HG03095 (cell line): Measurements from ENCODE around the gene UNC13A.

ENCODE experiments used
- ATAC-seq: cut with Tn5 transposase; IDR thresholded peaks from one replicate; pipeline ENCODE4 v1.9.1; 2021; ENCODE audit warnings: moderate library complexity; ENCODE audit not compliant: unreplicated experiment

UNC13A gene

DNA sequence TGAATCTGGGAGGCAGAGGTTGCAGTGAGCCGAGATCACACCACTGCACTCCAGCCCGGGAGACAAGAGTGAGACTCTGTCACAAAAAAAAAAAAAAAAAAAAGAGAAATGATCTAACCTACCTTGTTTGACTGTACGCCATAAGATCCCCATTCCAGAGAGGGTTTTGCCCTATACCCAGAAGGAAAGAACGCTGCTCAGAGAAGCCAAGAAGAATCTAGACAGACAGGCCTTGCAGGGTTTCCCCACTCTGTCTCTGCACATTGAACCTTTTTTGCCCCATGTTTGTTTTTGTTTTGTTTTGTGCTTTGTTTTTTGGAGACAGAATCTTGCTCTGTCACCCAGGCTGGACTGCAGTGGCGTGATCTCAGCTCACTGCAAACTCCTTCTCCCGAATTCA is 23.7 kb upstream of the UNC13A start:
- no peak for ATAC-seq

DNA sequence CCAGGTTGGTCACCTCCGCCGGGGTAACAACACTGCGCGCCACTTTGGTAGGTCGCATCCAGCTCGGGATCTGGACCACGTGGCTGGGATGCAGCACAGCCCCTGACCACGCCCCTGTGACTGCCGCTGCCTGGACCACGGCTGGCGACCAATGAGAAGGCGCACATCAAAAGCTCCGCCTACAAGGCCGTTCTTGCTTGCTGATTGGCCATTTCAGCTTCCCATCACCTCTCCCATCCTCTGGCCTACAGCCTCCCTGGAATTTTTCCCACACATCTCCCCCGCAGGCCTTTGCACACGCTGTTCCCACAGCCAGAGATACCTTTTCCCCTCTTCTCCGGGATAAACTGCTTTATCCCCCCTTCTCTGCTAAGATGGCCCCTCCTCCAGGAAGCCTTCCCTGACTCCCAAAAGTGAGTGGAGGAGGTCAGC is 18.6 kb upstream of the UNC13A start:
- ATAC-seq, result no peak

DNA sequence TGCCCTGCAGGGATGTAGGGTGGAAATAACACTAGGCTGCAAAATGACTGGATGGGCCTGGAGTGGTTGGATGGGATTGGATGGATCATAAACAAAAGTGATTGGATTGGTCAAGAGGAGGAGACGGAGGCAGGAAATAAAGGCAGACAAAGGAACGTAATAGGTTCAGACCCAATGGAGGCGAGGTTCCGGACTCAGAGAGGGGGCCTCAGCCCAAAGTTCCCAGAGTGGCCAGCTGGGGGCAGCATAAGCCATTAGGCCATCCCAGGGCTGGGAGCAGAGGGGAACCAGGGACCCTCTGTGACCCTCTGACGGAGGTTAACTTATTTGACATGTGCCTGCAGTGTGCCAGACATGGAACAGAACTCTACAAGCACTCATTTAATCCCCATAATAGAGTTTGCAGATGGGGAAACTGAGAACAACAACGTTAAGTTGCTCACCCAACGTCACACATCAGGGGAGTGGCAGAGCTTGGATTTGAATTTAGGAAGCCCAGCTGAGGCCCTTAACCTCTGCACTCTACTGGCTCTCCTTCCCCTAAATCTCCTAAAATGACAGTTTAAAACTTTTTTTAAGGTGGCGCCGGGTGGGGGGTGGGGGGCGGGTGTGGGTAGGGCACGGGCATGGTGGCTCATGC is 15.8 kb upstream of the UNC13A start:
- no peak for ATAC-seq

- ATAC-seq, result no peak
Observed at GRCh38 chr19:17695198-17695597, 7.0 kb upstream of the UNC13A start.

DNA sequence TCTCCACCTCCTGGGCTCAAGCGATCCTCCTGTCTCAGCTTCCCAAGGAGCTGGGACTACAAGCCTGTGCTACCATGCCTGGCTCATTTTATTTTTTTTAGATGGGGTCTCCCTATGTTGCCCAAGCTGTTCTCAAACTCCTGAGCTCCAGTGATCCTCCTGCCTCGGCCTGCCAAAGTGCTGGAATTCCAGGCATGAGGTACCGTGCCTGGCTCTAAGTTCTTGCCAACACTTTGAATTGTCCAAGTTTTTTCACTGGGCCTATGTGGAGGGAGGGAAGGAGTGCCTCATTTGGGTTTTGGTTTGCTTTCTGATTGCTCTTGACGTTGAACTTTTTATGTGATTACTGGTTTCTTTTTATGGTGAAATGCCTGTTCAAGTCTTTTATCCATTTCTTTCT is 4.4 kb upstream of the UNC13A start:
- ATAC-seq, result no peak

DNA sequence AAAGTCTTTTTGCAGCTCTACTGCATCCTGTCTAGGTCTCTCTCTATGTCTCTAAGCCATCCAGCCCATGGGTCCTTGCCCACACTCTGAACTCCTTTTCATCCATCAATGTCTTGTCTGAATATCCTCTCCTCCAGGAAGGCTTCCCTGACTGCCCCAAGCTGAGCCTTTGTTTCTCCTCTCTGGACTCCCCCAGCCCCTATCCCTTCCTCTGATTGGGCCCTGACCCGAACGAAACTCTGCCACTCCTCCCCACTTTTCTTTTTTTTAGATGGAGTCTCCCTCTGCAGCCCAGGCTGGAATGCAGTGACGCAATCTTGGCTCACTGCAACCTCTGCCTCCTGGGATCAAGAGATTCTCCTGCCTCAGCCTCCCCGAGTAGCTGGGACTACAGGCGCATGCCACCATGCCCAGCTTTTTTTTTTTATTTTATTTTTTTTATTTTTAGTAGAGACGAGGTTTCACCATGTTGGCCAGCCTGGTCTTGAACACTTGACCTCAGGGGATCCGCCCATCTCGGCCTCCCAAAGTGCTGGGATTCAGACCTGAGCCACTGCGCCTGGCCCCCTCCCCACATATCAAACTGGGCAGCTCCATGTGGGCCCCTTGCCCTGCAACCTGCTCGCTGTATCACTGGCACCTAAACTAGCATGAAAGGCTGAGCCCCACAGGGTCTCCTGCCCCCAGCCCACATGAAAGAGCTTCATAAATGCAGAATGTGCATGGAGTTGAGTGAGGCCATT is 870 bp upstream of the UNC13A start:
- no peak for ATAC-seq

DNA sequence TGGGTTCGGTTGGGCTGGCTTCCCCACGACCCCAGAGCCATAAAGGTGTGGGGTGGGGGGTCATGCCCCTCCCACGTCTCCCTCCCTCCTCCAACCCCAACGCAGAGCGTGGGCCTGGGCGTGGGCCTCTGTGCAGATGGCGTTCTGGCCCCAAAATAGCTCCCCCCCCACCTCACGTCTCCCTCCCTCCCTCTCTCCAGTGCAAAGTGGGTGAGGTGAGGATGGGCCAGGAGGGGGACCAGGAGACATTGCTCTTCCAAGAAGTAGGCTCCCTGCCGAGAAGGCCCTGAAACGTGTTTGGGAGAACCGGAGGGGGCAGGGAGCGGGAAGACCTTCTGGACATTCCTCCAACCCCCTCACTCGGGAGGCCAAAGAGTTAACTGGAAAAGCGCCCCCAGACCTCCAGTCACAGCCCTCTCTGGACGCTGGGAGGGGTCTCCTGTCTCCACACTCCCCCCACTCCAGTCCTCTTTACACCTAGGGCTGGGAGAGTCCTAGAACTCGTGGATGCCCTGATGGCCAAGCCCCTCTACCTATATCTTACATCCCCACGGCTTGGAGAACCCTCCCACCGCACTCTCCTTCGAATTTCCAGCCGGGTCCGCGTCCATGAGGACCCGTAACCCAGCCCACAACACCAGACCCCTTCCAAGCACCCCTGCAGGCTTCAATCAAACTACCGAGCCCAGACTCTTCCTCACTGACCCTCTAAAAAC is 855 bp downstream of the UNC13A start:
- no peak for ATAC-seq

- ATAC-seq, result no peak
Observed at GRCh38 chr19:17686592-17687024, 1.5 kb downstream of the UNC13A start.

DNA sequence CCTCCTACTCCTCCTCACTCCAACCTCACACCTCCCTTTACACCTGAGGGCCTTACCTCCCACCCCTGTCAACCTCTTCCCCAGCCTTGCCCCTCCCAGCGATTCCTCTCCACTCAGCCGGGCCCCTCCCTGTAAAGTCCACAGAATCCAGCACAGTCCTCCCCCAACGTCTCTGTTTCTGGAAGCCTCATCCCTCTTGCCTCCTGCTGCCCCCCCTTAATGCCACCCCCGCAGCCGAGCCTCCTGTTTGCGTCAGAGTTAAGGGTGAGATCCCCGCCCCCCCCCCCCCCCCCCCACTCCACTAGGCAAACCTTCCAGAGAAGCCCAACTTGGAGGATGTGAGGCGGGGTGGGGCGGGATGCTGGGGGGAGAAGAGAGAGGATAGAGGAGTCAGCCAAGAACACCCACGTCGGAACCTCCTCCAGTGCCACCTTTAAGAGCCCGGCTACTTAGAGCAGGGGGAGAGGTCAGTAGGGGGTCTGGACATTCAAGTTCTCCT is 2.1 kb downstream of the UNC13A start:
- no peak for ATAC-seq

- no peak for ATAC-seq
Observed at GRCh38 chr19:17685451-17686022, 2.6 kb downstream of the UNC13A start.

DNA sequence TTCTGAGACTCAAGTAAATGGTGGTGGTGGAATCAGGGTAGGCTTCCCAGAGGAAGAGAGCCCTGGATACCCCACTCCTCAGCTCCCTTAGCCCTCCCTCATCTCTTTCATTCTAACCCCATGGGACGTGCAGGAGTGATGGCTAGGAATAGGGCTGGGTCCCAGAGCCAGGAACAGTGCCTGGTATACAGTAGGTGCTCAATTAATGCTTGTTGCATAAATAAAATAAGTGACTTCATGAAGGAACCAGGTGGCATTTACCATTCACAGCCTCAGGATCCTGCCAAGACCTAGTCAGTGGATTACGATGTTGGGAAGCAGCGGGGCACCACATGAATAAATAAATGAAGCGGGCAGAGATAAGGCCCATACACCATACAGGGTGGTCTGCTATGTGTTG is 3.9 kb downstream of the UNC13A start:
- no peak for ATAC-seq

DNA sequence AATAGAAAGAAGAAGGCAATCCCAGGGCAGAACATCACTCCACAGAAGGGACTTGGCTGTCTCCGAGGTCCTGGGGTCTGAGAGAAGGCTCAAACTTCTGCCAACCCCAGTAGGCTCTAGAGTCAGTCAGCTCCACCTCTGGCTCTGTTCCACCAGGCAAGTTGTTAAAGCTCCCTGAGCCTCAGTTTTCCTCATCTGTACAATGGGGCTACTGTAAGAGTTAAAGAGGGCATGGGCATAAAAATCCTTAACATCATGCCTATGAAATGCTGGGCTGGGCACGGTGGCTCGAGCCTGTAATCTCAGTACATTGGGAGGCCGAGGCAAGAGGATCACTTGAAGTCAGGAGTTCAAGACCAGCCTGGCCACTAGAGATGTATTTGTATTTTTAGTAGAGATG is 5.1 kb downstream of the UNC13A start:
- no peak for ATAC-seq

DNA sequence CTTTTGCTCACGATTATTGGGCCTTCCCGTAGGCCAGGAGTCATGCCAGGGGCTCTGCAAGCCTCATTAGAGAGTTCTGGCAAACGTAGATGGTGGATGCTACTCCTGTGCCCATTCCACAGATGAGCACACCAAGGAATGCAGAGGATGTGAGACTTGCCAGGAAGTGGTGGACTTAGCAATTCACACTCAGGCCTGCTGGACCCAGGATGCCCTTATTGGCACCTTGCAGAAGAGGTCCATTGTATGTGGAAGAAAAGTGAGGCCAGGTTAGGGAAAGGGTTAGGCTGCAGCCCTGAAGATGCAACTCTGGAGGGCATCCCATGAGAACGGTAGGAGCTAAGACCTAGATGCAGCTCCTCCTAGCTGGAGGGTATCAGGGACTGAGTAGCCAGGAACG is 5.9 kb downstream of the UNC13A start:
- no peak for ATAC-seq

DNA sequence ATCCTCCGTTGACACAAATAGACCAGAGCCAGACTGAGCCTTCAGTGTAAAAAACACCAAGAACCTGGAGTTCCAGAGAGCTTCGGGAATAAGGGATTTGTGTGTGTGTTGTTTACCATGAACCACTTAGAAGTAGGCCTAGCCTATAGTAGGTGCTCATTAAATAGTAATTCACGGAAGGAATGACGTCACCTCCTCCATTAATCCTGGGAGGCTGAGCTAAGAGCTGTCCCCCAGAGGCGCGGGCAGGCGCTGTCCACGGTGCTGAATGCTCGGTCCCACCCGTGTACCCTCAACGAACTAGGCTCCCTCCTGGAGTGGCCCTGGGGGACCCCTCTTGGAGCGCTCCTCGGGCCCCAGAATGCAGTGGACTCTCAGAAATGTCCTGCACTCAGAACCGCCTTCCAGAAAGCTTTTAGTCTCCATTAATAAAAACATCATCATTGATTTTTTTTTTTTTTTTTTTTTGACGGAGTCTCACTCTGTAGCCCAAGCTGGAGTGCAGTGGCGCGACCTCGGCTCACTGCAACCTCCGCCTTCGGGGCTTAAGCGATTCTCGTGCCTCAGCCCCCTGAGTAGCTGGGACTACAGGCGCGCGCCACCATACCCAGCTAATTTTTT is 6.5 kb downstream of the UNC13A start:
- no peak for ATAC-seq

GRCh38 chr19:17680230-17680722 is 7.9 kb downstream of the UNC13A start:
- ATAC-seq, result no peak

DNA sequence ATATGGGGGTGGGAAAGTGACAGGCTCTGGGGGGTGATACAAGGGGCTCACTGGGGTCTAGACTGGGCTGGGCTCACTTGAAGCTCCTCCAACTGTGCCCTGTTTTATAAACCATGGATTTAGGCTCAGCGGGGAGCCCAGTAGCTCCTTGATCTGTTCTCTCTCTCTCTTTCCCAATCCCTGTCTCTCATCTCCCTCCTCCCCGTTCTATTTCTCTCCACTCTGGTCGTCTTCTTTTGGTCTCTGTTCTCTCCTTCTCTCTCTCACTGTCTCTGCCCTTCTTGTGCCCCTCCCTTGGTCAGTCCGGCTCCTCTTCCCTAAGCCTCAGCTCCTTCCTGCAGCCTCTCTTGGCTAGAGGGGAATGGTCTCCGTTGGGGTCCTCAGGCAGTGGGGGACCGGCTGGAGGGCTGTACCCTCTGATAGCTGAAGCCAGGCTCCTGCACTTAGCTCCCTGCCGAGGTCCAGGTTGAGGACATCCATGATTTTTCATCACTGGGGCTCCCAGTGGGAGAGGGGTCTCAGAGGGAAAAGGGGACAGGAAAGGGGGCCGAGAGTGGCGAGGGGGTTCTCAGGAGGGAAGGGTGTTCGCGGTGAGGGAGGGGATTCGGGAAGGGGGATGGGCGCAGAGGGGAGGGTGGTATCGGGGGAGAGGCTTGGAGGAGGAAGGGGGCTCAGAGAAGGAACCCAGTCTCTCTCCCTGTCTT is 8.5 kb downstream of the UNC13A start:
- no peak for ATAC-seq

DNA sequence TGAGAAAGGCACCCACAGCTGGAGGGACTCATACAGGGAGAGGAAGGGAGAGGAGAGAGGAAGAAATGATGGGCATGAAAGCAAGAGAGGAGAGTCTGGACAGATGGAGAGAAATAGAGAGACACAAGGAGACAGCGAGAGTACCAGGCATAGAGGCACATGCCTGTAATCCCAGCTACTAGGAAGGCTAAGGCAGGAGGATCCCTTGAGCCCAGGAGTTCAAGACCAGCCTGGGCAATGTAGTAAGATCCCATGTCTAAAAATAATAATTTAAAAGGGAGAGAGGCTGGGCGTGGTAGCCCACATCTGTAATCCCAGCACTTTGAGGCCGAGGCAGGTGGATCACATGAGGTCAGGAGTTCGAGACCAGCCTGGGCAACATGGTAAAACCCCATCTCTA is 9.3 kb downstream of the UNC13A start:
- no peak for ATAC-seq

GRCh38 chr19:17677002-17677401 is 11.2 kb downstream of the UNC13A start:
- no peak for ATAC-seq

GRCh38 chr19:17676295-17676694 is 11.9 kb downstream of the UNC13A start:
- no peak for ATAC-seq
